ENCODE data around the gene CAV2.

Gene CAV2

GRCh38 chr7:116541951-116542350, 42.4 kb downstream of the CAV2 start:
- TF ChIP-seq ZFX (IDR thresholded peaks at IDR 0.05) (no peak), CTCF (conservative IDR thresholded peaks at IDR 0.05) (no peak)
- no peak overlapping the region for H3K27ac ChIP-seq

- TF ChIP-seq ZFX (IDR thresholded peaks at IDR 0.05) = no peak
- no peak for TF ChIP-seq CTCF (conservative IDR thresholded peaks at IDR 0.05)
- no peak overlapping the region for H3K27ac ChIP-seq
Measured at GRCh38 chr7:116542618-116543017, 43.1 kb downstream of the CAV2 start.

GRCh38 chr7:116543664-116544063, 44.1 kb downstream of the CAV2 start:
- no peak for TF ChIP-seq CTCF (conservative IDR thresholded peaks at IDR 0.05)
- TF ChIP-seq ZFX (IDR thresholded peaks at IDR 0.05) = no peak
- H3K27ac ChIP-seq = no peak overlapping the region

- no peak for TF ChIP-seq ZFX (IDR thresholded peaks at IDR 0.05)
- TF ChIP-seq CTCF (conservative IDR thresholded peaks at IDR 0.05) = no peak
- H3K27ac ChIP-seq = no peak overlapping the region
Measured at GRCh38 chr7:116544487-116544886, 44.9 kb downstream of the CAV2 start.

GRCh38 chr7:116545411-116545993, 46.0 kb downstream of the CAV2 start:
- no peak overlapping the region for H3K27ac ChIP-seq
- TF ChIP-seq ZFX (IDR thresholded peaks at IDR 0.05) (no peak), CTCF (conservative IDR thresholded peaks at IDR 0.05) (no peak)

- H3K27ac ChIP-seq = no peak overlapping the region
- TF ChIP-seq ZFX (IDR thresholded peaks at IDR 0.05) (no peak), CTCF (conservative IDR thresholded peaks at IDR 0.05) (no peak)
Measured at GRCh38 chr7:116546054-116546453, 46.5 kb downstream of the CAV2 start.

GRCh38 chr7:116546916-116547315, 47.4 kb downstream of the CAV2 start:
- TF ChIP-seq CTCF (conservative IDR thresholded peaks at IDR 0.05) (no peak), ZFX (IDR thresholded peaks at IDR 0.05) (no peak)
- H3K27ac ChIP-seq = no peak overlapping the region
